Measurements from ENCODE around the gene MPZL1. TPM values are rescaled to one million over a fixed set of nuclear protein-coding genes. Genes with fewer than 3 reads are reported as not detected.

MPZL1 gene
- total RNA-seq, 2 donors from 2014 or later: 112 to 144 TPM

DNA sequence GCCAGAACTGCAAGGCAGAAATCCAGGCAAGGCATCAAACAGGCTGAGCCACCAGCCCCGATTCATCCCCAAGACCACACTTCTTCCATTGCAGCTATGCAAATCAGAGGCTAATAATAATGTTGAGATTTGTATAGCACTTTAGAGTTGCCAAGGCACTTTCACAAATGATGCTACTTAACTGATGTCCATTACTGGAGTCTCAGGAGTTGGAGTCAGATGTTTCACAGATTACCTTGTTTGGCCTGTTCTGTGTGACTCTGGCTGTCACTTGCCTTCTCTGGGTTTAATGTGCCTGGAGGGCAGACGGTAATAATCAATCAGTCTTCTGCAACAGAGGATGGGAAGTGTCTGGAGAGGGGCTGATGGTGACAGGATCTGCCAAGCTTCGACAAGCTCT is 40.8 kb upstream of the MPZL1 start:
- H3K4me3 ChIP-seq: no peak overlapping the region
- DNase-seq: no peak
- TF ChIP-seq, protein P1, sequence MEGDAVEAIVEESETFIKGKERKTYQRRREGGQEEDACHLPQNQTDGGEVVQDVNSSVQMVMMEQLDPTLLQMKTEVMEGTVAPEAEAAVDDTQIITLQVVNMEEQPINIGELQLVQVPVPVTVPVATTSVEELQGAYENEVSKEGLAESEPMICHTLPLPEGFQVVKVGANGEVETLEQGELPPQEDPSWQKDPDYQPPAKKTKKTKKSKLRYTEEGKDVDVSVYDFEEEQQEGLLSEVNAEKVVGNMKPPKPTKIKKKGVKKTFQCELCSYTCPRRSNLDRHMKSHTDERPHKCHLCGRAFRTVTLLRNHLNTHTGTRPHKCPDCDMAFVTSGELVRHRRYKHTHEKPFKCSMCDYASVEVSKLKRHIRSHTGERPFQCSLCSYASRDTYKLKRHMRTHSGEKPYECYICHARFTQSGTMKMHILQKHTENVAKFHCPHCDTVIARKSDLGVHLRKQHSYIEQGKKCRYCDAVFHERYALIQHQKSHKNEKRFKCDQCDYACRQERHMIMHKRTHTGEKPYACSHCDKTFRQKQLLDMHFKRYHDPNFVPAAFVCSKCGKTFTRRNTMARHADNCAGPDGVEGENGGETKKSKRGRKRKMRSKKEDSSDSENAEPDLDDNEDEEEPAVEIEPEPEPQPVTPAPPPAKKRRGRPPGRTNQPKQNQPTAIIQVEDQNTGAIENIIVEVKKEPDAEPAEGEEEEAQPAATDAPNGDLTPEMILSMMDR (IDR thresholded peaks at IDR 0.05): no peak
- intact Hi-C loops (cut with DNase I): loop anchor here (5.0 kb wide), 1 partner anchor 79 kb away; no protein-coding TSS in a partner anchor
- H3K9ac ChIP-seq (ENCODE audit: low read depth in 2 of 2, low read length in 2 of 2): no peak overlapping the region
- H3K9me3 ChIP-seq: no peaks in the 10 kb centered on the region
- no peaks in the 10 kb centered on the region for H3K36me3 ChIP-seq
- H3K27me3 ChIP-seq: no peaks in the 10 kb centered on the region
- H3K27ac ChIP-seq: no peak overlapping the region
- H3K4me1 ChIP-seq: no peaks in the 10 kb centered on the region

DNA sequence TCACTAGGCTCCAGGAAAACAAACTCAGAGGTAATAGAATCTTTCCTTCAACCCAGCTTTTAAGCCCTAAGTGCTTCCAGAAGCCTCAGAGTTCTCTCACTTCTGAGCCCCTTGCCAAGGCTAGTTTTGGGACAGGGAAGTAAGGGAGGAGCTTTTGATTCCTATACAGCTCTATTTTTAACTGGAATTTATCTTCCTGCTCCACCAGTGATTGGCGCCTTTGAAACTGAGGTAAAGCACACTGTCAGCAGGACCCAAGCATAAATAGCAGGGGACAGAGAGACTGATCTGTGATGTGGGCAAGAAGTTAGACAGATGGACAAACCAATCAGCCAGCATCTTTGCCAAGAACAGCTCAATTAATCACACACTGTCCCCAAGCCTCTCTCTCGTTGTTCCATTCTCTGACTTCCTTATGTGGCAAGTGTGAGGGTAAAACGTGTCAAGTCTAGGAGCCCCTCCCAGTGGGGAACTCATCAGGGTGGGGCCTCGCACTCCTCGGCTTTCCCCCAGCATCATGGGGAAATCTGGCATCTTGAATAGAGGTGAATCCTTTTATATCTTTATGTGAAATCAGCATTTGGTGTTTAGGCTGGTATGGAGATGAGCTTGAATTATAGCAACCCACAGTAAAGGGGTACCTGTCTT is 40.2 kb upstream of the MPZL1 start:
- TF ChIP-seq, protein P1 (IDR thresholded peaks at IDR 0.05): no peak
- no peak for DNase-seq
- no peak overlapping the region for H3K4me3 ChIP-seq
- no peaks in the 10 kb centered on the region for H3K36me3 ChIP-seq
- H3K27me3 ChIP-seq: no peaks in the 10 kb centered on the region
- no peak overlapping the region for H3K9ac ChIP-seq (ENCODE audit: low read depth in 2 of 2, low read length in 2 of 2)
- no peaks in the 10 kb centered on the region for H3K9me3 ChIP-seq
- H3K4me1 ChIP-seq: no peaks in the 10 kb centered on the region
- no peak overlapping the region for H3K27ac ChIP-seq
- intact Hi-C loops (cut with DNase I): loop anchor here (5.0 kb wide), 1 partner anchor 79 kb away; no protein-coding TSS in a partner anchor

DNA sequence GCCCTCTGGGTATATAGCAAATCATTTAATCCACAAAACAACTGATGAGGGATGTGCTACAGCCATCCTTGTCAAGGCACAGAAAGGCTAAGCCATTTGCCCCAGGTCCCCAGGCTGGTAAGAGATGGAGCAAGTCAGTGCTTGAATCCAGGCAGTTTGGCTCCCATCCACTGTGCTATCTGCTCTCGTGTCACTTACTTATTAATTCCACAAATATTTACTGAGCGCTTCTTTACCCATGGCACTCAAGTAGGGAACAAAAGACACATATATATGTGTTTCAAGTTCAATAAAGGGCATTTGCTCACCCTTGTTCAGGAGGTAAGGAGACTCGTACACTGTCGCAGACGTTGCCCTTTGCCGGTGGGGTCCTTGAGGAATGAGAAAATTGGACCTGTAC is 38.6 kb upstream of the MPZL1 start:
- no peaks in the 10 kb centered on the region for H3K9me3 ChIP-seq
- H3K27me3 ChIP-seq: no peaks in the 10 kb centered on the region
- H3K36me3 ChIP-seq: no peaks in the 10 kb centered on the region
- no peak for DNase-seq
- no peak overlapping the region for H3K9ac ChIP-seq (ENCODE audit: low read depth in 2 of 2, low read length in 2 of 2)
- H3K4me1 ChIP-seq: no peaks in the 10 kb centered on the region
- H3K4me3 ChIP-seq: no peak overlapping the region
- intact Hi-C loops (cut with DNase I): loop anchor here (5.0 kb wide), 1 partner anchor 81 kb away; no protein-coding TSS in a partner anchor
- TF ChIP-seq, protein P1 (IDR thresholded peaks at IDR 0.05): no peak
- H3K27ac ChIP-seq: no peak overlapping the region

DNA sequence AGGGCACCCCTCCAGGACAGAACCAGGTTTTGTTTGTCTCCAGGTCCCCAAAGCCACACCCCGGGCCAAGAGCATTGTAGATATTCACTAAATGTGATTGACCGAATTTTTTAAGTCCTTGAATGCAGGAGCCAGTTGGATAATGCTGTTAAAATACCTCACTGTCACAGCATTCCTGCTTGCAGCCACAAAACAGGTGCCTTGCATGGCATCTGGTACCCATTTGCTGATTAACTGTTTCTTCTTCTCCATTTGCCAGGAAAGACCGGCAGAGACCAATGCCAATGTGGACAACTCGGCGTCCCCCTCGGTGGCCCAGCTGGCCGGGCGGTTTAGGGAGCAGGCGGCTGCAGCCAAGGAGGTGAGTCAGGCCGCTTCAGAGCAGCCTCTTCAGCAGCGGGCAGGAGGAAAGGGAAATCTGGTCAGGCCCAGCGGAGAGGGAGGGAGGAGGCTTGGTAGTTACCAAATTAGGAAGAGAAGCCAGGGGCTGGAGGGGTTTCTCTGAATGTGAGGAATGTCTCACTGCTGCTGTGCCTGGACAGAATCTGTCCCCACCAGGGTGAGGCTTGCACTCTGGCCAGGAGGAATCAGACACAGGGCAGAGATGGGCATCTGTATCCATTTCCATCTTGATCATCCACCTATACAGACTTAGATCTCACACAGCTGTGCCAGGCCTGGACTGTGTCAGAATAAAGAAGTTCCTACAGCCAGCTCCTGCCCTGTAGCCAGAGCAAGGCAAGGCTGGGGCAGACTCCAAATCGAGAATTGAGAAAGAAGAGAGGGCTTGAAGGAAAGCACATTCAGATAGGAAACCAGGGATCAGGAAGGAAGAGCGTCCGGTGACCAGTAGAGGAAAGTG is 37.9 kb upstream of the MPZL1 start:
- no peaks in the 10 kb centered on the region for H3K9me3 ChIP-seq
- H3K4me3 ChIP-seq: no peak overlapping the region
- DNase-seq: no peak
- no peaks in the 10 kb centered on the region for H3K36me3 ChIP-seq
- intact Hi-C loops (cut with DNase I): loop anchor here (5.0 kb wide), 1 partner anchor 82 kb away; no protein-coding TSS in a partner anchor
- H3K27ac ChIP-seq: peak overlapping the region; percentile 27
- TF ChIP-seq, protein P1 (IDR thresholded peaks at IDR 0.05): no peak
- no peaks in the 10 kb centered on the region for H3K27me3 ChIP-seq
- H3K4me1 ChIP-seq: no peaks in the 10 kb centered on the region
- no peak overlapping the region for H3K9ac ChIP-seq (ENCODE audit: low read depth in 2 of 2, low read length in 2 of 2)

DNA sequence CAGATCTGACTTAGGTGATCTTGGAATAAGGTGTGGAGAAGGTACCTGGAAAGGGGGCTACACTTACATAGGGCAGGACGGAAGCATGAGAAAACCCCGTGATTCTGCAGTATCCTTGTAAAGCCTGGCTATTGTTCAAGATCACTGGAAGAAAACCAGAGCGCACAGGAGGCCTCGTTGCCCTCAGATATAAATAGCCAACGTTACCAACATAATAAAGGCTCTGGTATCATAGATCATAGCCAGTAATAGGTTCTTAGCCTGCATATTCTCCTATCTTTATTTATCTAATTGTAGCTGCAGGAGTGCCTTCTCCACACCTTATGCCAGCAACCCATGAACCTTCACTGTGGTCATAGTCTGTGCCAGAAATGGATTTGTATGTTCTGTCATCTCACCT is 35.9 kb upstream of the MPZL1 start:
- TF ChIP-seq, protein P1 (IDR thresholded peaks at IDR 0.05): no peak
- Histone ChIP-seq H3K27ac (no peak overlapping the region), H3K27me3 (no peaks in the 10 kb centered on the region), H3K4me3 (no peak overlapping the region), H3K36me3 (no peaks in the 10 kb centered on the region), H3K4me1 (no peaks in the 10 kb centered on the region), H3K9me3 (no peaks in the 10 kb centered on the region), H3K9ac (ENCODE audit: low read depth in 2 of 2, low read length in 2 of 2) (no peak overlapping the region)
- intact Hi-C loops (cut with DNase I): no loop called here
- no peak for DNase-seq
